ENCODE data around the gene CDK19. TPM values are rescaled to one million over a fixed set of nuclear protein-coding genes. Genes with fewer than 3 reads are reported as not detected.

Gene CDK19
- total and polyA plus RNA-seq, 3 donors from 2014 or later = 30.7 to 50.0 (median 31.5) TPM

DNA sequence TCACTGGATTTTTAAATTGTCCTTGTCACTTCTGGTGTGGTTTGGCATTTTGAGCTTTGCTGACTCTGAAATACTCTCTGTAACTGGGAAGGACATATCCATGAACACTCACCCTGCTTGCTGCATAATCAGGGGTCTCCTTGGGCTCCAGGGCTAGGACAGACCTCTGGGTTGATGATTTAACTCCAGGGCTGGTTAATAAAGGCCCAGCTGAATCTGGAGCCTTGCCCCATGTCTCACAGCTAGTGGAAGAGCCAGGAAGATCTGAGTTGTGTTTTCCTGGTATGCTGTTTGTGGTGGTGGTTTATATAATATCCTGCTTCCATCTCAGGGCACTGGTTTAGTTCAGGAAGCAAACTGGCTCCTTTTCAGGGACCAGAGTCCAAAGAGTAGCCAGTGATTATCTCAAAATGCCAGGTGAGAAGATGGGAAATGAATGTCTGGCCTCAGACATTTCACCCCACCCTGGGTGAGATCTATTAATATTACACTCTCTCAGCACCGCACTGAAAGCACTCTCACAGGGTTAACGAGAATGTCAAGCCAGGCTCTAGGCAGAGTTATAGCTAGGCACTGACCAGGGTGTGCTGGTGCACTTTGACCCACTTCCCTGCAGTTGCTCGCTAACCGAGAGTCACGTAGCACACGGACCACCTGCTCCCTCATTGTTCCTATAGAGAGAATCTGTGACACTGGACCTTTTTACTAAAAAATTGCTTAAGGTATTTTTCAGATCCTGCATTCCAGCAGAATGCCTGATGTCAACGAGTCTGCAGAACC, 248.7 kb downstream of the CDK19 start:
- intact Hi-C loops (cut with DNase I; ENCODE audit: low total_unique reads) = no loop called here
- H3K27me3 ChIP-seq = no peaks in the 10 kb centered on the region
- H3K36me3 ChIP-seq (ENCODE audit: low read depth, missing control alignments) = no peaks in the 10 kb centered on the region
- no peaks in the 10 kb centered on the region for H3K4me1 ChIP-seq
- H3K4me3 ChIP-seq = no peak overlapping the region
- no peak for DNase-seq
- no peaks in the 10 kb centered on the region for H3K9me3 ChIP-seq
- no peak overlapping the region for H3K27ac ChIP-seq
- TF ChIP-seq, protein P1, sequence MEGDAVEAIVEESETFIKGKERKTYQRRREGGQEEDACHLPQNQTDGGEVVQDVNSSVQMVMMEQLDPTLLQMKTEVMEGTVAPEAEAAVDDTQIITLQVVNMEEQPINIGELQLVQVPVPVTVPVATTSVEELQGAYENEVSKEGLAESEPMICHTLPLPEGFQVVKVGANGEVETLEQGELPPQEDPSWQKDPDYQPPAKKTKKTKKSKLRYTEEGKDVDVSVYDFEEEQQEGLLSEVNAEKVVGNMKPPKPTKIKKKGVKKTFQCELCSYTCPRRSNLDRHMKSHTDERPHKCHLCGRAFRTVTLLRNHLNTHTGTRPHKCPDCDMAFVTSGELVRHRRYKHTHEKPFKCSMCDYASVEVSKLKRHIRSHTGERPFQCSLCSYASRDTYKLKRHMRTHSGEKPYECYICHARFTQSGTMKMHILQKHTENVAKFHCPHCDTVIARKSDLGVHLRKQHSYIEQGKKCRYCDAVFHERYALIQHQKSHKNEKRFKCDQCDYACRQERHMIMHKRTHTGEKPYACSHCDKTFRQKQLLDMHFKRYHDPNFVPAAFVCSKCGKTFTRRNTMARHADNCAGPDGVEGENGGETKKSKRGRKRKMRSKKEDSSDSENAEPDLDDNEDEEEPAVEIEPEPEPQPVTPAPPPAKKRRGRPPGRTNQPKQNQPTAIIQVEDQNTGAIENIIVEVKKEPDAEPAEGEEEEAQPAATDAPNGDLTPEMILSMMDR (IDR thresholded peaks at IDR 0.05) = no peak
- no peak for TF ChIP-seq POLR2A (IDR thresholded peaks at IDR 0.05)
- WGBS, 2 donors = 59 to 71% methylated on average over 7 of the region's 7 CpGs

DNA sequence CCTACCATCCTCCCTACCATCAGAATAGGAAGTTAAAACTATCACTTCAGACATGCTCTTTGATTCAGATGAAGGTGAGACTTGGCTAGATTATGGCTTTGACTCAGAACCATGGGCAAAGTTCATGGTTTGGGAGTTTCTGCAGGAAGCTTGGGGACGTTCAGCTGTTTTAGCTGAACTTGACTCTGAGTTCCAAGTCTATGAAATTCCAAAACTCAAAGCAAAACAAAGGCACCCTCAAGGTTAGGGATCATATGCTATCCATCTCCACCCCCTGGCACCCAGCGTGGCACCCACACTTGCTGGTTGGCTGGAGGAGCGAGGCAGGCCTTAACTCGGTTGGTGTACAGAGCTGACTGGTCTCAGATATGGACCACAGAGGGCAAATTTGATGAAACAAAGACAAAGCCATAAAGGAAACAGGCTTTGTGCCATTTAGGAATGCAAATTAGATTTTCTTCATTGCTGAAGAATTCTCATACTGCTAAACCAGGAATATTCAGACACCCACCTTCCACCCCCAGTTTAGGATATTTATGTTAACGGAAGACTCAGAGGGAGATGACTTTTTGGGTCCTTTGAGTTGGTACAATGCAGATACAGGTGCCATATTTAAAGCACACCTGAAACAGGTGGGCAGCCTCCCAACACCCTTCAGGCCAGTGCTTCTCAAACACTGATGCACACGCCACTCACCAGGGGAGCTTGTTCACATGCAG, 250.4 kb downstream of the CDK19 start:
- WGBS, 2 donors = 86 to 88% methylated on average over 6 of the region's 6 CpGs
- H3K27ac ChIP-seq = no peak overlapping the region

DNA sequence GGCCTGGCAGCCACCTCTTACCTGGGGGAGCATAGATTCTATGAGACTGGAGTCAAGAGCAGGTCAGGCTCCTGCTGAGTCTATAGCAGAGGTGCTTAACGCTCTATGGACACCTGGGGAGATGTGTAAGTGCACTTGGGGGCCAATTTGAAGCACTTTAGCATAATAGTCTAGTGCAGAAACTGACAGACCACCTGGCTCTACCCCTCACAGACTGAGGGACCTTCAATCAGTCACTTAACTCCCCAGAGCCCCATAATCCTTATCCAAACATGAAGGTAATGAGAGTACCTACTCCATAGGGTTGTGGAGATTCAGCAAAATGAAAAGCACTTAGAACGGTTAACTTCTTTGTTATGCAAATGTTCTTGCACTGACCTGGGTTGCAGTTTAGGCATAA, 251.6 kb downstream of the CDK19 start:
- Histone ChIP-seq H3K27ac (no peak overlapping the region), H3K4me3 (no peak overlapping the region), H3K27me3 (no peaks in the 10 kb centered on the region), H3K9me3 (no peaks in the 10 kb centered on the region), H3K36me3 (ENCODE audit: low read depth, missing control alignments) (no peaks in the 10 kb centered on the region), H3K4me1 (no peaks in the 10 kb centered on the region)
- 75 to 88% methylated on average over 2 of the region's 2 CpGs for WGBS, 2 donors
- no peak for TF ChIP-seq POLR2A (IDR thresholded peaks at IDR 0.05)
- TF ChIP-seq, protein P1 (IDR thresholded peaks at IDR 0.05) = no peak
- intact Hi-C loops (cut with DNase I; ENCODE audit: low total_unique reads) = no loop called here
- DNase-seq = no peak

More for the DNA sequence above, 250.4 kb downstream of the CDK19 start:
- Histone ChIP-seq H3K27me3 (no peaks in the 10 kb centered on the region), H3K4me3 (no peak overlapping the region), H3K9me3 (no peaks in the 10 kb centered on the region), H3K4me1 (no peaks in the 10 kb centered on the region), H3K36me3 (ENCODE audit: low read depth, missing control alignments) (no peaks in the 10 kb centered on the region)
- no peak for TF ChIP-seq POLR2A (IDR thresholded peaks at IDR 0.05)
- TF ChIP-seq, protein P1 (IDR thresholded peaks at IDR 0.05) = no peak
- intact Hi-C loops (cut with DNase I; ENCODE audit: low total_unique reads) = no loop called here
- DNase-seq = no peak

DNA sequence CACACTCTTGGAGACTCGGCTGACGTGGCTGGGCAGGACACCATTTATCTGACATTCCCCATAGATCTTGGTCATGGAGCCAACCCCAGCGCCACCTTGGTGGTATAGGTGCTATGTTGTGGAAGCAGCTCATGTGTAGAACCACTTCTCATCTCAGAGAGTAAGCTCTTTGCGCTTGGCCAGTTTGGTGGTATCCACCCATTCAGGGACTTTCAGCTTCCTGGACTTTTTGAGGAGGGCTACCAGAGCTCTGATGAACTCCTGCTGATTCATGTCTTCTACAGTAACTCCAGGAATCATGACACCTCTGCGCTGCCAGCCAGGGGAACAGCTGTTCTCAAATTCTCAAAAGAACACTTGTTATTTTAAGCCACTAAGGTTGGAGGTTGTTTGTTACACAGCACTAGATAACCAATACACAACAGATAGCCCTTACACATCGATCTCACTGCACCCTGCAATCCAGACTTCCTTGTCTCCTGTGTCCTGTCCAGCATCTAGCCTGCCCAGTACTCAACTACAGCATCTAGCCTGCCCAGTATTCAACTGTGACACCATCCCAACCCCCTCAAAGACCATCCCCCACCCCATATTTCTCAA, 252.9 kb downstream of the CDK19 start:
- no peaks in the 10 kb centered on the region for H3K9me3 ChIP-seq
- H3K27ac ChIP-seq = no peak overlapping the region
- TF ChIP-seq, protein P1 (IDR thresholded peaks at IDR 0.05) = no peak
- TF ChIP-seq POLR2A (IDR thresholded peaks at IDR 0.05) = no peak
- no peak overlapping the region for H3K4me3 ChIP-seq
- intact Hi-C loops (cut with DNase I; ENCODE audit: low total_unique reads) = no loop called here
- DNase-seq = no peak
- no peaks in the 10 kb centered on the region for H3K27me3 ChIP-seq
- 93 to 95% methylated on average over 5 to 6 of the region's 6 CpGs for WGBS, 2 donors
- H3K4me1 ChIP-seq = no peaks in the 10 kb centered on the region
- no peaks in the 10 kb centered on the region for H3K36me3 ChIP-seq (ENCODE audit: low read depth, missing control alignments)

All from testis (tissue), 3 donors.